SIG-M5 treated with dmso at 0.1 percent for 504 hours (cell line): ENCODE results near the gene FCHSD2.
"Not testable (repeated sequence)": the region's sequence is repeated elsewhere in the genome, so short reads cannot be mapped to it uniquely, and the experiment has no call there.

Experiments used
- DNase-seq: peaks from one replicate; lab custom pipeline; 2025; ENCODE audit not compliant: unreplicated experiment; lab: John Stamatoyannopoulos, UW

FCHSD2 gene

GRCh38 chr11:72826191-72826941 is 315.8 kb downstream of the FCHSD2 start:
- DNase-seq: no peak

GRCh38 chr11:72825661-72826060 is 316.5 kb downstream of the FCHSD2 start:
- no peak for DNase-seq

GRCh38 chr11:72824811-72825505 is 317.2 kb downstream of the FCHSD2 start:
- no peak for DNase-seq

DNA sequence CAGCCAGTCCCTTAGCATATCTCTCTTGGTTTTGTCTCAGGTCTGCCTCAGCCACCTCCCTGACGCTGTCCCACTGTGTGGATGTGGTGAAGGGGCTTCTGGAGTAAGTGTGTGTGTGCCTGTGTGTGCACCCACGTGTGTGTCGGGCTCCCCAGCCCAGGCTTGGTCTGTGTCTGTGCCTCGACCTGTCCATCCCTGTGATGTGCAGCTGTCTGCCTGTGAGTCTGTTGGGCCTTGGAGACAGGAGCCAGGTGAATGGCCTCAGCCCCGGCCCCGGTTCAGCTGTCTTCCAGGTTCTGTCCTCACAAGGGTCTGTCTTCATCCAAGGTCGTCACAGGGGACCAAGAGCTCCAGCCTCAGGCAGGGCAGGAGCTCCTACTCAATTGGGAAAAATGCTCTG is 318.1 kb downstream of the FCHSD2 start:
- DNase-seq: no peak

- DNase-seq: no peak
Measured at GRCh38 chr11:72823105-72823804, 318.9 kb downstream of the FCHSD2 start.

DNA sequence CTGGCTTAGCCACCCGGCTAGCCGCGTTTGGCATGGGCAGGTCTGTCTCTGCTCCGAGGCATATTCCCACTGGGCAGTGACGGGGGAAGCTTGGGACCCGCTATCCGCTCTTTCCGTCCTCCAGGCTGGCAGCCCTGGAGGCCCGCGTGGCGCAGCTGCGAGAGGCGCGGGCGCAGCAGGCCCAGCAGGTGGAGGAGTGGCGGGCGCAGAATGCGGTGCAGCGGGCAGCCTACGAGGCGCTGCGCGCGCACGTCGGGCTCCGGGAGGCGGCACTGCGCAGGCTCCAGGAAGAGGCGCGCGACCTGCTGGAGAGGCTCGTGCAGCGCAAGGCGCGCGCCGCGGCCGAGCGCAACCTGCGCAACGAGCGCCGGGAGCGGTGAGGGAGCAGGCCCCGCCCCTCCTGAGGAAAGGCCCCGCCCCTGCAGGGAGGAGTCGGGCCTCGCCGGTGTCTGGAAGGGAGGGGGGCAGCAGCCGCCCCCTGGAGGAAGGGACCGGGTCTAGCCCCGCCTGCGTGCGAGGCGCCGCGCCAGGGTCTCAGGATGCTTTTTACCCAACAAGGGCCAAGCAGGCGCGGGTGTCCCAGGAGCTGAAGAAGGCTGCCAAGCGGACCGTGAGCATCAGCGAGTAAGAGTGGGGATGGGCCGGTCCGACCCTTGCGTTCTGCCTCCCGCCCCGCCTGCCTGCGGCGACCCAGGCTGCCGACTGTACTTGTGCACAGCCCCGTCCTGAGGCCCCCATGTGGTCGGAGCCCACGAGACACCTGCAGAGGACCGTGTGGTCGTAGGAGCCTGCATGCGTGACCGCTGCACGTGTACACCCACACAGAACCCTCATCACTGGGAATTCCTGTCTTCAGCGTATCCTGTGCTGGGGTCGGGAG is 320.0 kb downstream of the FCHSD2 start:
- DNase-seq: peak; percentile 46

- DNase-seq: no peak
Measured at GRCh38 chr11:72821221-72821919, 320.7 kb downstream of the FCHSD2 start.

DNA sequence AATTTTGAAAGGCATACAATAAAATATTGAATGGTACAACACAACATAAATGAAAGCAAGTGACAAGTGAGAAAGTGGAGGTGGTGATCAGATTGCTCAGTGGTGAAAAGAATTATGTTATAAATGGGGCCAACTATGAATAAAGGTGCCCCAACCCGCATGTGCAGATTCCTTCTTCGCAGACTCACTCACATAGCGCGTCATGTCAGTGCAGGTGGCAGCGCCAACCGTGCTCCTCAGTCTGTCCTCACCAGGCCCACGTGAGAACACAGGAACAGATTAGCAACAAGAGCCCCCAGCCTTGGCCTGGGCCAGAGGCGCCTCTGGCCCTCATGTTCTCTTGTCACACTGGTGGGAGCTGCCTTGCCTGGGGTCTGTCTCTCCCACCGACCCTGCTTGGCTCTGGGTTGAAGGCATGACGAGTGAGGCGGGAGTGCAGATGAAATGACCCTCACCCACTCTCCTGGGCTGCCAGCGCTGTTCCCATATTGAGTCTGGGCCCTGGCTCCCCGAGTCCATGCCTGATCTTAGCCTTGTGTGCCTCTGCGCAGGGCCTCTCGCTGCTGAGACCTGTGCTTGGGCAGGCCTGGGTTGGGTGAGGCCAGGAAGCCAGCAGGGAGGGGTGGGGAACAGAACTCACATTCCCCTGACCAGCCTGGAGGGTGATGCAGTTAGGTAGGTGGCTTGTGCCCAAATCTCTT is 321.5 kb downstream of the FCHSD2 start:
- DNase-seq: no peak

DNA sequence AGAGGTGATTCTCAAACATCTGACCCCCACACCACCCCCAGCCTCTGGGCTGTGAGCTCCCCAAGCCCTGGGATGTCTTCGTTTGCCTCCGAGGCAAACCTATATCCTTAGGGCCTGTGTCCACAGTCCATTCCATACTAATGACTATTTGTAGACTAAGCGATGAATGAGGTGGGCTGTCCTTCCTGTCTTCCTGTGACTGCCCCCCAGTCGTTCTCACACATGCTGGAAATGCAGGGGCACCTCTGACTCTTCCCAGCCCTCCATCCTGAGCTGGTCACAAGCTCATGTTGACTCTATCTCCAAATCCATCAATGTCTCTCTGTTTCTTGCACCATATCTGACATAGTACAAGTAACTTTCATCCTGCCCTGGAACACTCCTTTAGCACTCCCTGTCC is 323.1 kb downstream of the FCHSD2 start:
- no peak for DNase-seq

DNA sequence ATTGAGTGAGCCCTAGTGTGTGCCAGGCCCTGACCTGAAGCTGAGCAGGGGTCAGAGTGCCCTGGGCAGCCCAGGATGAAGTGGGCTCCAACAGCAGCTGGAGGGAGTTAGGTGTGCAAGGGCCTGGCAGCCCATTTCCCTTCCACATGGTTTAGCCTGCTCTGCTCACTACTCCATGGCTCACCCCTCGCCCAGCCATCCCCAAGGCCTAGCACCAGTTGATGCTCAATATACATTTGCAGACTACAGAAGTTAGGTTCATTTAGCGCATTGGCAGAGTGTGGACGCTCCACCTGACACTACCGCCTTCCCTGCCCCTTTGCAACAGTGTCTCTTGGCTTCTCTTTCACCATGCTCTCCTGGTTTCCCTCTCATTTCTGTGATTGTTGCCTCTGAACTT is 324.2 kb downstream of the FCHSD2 start:
- no peak for DNase-seq

GRCh38 chr11:72816404-72816990 is 325.6 kb downstream of the FCHSD2 start:
- no peak for DNase-seq

- no peak for DNase-seq
Measured at GRCh38 chr11:72815110-72815618, 327.0 kb downstream of the FCHSD2 start.

- DNase-seq: peak; percentile 63
Measured at GRCh38 chr11:72814286-72815109, 327.6 kb downstream of the FCHSD2 start, which contains the start of gene ATG16L2. Gene ATG16L2, plus strand, starts transcription at chr11:72814411. Its CDS starts 35 bp downstream, at chr11:72814446.

GRCh38 chr11:72813740-72814285 is 328.3 kb downstream of the FCHSD2 start:
- DNase-seq: peak; percentile 78

DNA sequence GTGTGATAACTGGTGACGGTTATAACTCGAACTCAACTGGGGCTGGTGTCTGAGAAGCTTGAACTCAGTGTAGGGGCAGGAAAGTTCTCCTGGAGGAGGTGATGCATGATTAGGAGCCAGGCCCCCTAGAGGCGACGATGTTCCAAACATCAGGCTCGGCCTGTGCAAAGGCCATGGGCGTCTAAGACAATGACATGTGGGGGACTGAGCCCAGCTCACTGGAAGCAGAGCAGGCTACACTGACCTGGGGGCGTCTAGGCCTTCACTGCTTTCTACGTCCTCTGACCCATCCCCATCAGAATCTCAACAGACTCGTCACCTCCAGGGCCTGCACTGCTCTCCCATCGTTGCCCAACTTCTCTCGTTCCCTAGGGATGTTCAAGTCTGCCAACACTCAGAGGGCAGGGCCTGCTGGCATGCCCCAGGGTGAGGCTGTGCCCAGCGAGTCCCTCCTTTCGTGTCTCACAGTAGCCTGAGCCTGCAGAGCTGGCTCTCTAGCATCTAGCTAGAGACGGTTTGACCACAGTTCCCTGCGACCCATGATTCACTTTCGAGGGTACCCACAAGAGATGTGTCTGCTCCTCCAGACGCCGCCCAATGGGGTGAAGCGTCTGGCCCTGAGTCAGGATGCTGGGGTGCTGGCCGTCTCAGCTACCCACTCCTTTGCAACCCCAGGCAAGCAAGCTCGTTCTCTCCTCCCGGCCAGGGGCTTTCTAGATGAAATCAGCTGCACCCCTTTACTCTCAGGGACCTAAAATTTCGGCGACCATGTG is 329.0 kb downstream of the FCHSD2 start:
- peak; percentile 77 for DNase-seq

DNA sequence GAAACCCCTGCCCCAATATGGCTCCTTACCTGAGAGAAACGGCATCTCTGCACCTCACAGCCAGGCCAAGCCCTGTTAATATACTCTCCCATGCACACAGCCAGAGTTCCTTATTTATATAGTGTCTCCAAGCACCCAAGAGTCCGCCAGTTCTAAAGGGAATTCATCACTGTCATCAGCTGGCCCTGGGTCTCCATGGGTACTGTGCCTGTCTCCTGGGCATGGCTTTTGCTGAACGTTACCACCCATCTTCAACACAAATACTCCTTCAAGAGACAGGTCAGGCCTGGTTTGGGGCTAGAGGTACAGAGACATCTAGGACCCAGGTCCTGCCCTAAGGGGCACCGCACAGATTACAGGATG is 329.5 kb downstream of the FCHSD2 start:
- DNase-seq: peak; percentile 77

GRCh38 chr11:72811686-72812085 is 330.4 kb downstream of the FCHSD2 start:
- not testable (repeated sequence) for DNase-seq
